ENCODE measurements around the gene LAMTOR1.
"Not testable (repeated sequence)": the region's sequence is repeated elsewhere in the genome, so short reads cannot be mapped to it uniquely, and the experiment has no call there.

The LAMTOR1 gene

DNA sequence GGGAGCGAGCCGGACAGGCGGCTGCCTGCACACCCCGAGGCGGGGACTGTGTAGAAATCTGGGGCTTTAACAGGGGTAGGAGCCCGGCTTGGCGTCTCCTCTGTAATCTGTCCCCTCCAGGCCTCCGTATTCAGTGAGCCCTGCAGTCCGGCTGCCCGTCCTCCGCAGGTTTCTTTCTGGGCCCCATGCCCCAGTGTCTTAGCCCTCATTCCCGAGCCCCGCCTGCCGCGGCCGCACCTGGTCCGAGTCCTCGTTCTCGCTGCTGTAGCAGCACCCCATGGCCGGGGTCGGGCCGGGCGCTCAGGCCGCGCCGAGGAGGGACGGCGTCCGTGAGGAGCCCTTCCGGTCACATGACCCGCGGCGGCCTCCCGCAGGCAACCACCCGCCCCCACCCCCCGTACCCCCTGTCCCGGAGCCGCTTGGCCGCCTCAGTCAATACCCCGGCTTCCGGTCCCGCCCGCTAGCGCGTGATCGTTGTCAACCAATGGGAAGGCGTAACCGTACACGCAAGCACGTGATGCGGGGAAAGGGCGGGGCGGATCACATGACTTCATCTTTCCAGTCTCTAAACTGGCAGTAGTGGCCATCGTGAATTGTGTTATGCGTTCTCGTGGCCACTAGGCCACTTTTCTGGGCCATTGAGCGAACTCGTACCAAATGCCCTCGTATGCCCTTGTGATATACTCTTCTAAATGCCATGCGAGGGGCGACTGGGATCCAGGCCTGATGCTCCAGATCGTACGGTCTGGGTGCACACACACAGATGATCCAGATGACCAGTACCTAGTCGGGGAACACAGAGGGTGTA lies at the start of gene LAMTOR1:
TSS of gene LAMTOR1 (minus strand) at position 352 of the 808 bp plus-strand sequence. CDS start at position 279, 73 bp downstream.
- peak; percentile 97 for DNase-seq (ENCODE audit: low read depth, low spot score)

GRCh38 chr11:72150882-72151281 lies 47.8 kb upstream of the LAMTOR1 start:
- DNase-seq (ENCODE audit: low read depth, low spot score): no peak

GRCh38 chr11:72146625-72147024 lies 43.5 kb upstream of the LAMTOR1 start:
- no peak for DNase-seq (ENCODE audit: low read depth, low spot score)

GRCh38 chr11:72144807-72145565 lies 41.9 kb upstream of the LAMTOR1 start:
- DNase-seq (ENCODE audit: low read depth, low spot score): no peak

- DNase-seq (ENCODE audit: low read depth, low spot score): not testable (repeated sequence)
These were observed 39.4 kb upstream of the LAMTOR1 start for GRCh38 chr11:72142543-72142942.

- not testable (repeated sequence) for DNase-seq (ENCODE audit: low read depth, low spot score)
These were observed 39.0 kb upstream of the LAMTOR1 start for GRCh38 chr11:72142086-72142485.

DNA sequence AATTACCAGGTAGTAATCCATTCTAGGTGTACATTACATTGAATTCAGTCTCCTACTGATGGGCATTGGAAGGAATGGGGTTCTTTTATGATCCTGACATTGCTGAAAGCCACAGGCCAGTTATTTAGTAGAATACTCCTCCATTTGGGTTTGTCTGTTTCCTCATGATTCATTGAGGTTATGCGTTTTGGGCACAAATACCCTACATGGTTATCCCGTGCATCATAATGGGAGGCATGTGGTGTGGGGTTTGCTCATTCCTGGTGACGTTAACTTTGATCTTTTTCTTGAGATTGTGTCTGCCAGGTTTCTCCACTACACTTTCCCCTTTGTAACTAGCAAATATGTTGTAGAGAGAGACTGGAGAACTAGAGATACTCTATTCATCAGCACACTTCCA lies 38.0 kb upstream of the LAMTOR1 start:
- DNase-seq (ENCODE audit: low read depth, low spot score): no peak

- DNase-seq (ENCODE audit: low read depth, low spot score): no peak
These were observed 37.6 kb upstream of the LAMTOR1 start for GRCh38 chr11:72140661-72141060.

- DNase-seq (ENCODE audit: low read depth, low spot score): no peak
These were observed 36.4 kb upstream of the LAMTOR1 start for GRCh38 chr11:72139500-72139899.

GRCh38 chr11:72138821-72139390 lies 35.8 kb upstream of the LAMTOR1 start:
- no peak for DNase-seq (ENCODE audit: low read depth, low spot score)

GRCh38 chr11:72136684-72137262 lies 33.7 kb upstream of the LAMTOR1 start:
- DNase-seq (ENCODE audit: low read depth, low spot score): no peak

DNA sequence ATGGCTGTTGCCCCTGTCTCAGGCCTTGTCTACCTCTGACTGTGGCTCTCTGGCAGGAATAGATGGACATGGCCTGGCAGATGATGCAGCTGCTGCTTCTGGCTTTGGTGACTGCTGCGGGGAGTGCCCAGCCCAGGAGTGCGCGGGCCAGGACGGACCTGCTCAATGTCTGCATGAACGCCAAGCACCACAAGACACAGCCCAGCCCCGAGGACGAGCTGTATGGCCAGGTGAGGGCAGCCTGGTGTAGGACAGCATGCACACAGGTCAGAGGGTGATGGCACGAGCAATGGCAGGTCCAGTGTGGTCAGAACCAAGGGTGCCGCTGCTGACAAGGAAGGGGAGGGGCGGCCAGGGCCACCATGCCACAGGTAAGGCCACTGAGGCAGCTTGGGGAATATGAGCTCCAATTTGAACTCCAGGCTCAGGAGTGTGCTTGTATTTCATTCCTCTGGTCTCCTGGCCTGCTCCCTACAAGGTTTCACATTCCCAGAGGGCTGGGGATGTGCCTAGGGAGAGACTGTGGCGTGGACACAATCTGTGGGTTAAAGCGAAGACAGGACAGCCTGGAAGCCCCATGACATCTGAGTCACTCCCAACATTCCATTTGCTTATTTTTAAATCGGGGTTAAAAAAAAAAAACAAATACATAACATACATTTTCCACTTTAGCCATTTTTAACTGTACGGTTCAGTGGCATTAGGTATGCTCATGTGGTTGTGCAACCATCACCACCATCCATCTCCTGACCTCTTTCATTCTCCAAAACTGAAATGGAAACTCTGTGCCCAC lies 33.0 kb upstream of the LAMTOR1 start:
- no peak for DNase-seq (ENCODE audit: low read depth, low spot score)

DNA sequence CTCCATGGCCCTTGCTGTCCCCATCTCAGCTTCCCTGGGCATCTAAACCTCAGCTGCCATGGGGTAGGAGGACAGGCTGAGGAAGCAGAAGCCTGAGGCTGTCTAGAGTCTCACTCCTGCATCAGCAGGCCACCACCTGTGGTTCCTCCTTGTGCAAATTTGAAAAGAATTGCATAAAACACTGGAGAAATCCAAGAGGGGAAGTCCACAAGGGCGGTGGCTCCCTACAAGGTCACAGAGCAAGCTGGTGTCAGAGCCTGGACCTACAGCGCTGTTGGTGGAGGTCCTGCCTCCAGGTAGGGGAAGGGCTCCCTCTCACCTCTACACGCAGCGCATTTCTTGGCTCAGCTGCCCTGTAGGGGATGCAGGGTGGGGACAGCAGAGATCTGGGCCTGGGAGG lies 32.4 kb upstream of the LAMTOR1 start, which contains the start of gene FOLR3:
TSS of gene FOLR3 (plus strand) at position 253 of the 400 bp plus-strand sequence. CDS start 228 bp downstream, outside the sequence.
- not testable (repeated sequence) for DNase-seq (ENCODE audit: low read depth, low spot score)

- DNase-seq (ENCODE audit: low read depth, low spot score): no peak
These were observed 29.5 kb upstream of the LAMTOR1 start for GRCh38 chr11:72132646-72133045.

DNA sequence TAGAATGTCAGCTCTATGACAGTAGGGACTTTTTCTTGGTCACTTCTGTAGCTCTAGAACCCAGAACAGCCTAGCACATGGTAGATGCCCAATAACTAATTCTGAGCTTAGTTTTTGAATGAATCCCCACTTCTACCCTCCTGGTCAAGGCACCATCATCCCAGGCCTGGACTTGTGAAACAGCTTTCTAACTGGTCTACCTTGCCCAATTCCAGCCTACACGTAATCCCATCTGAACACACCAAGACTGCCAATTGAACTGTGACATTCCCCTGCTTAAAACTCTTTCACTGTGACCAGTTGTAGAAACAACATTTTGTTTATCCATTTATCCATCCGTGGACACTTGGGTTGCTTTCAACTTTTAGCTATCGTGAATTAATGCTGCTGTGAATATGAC lies 26.3 kb upstream of the LAMTOR1 start:
- DNase-seq (ENCODE audit: low read depth, low spot score): no peak

GRCh38 chr11:72127923-72128322 lies 24.8 kb upstream of the LAMTOR1 start:
- DNase-seq (ENCODE audit: low read depth, low spot score): no peak

- DNase-seq (ENCODE audit: low read depth, low spot score): no peak
These were observed 22.9 kb upstream of the LAMTOR1 start for GRCh38 chr11:72125956-72126355.

DNA sequence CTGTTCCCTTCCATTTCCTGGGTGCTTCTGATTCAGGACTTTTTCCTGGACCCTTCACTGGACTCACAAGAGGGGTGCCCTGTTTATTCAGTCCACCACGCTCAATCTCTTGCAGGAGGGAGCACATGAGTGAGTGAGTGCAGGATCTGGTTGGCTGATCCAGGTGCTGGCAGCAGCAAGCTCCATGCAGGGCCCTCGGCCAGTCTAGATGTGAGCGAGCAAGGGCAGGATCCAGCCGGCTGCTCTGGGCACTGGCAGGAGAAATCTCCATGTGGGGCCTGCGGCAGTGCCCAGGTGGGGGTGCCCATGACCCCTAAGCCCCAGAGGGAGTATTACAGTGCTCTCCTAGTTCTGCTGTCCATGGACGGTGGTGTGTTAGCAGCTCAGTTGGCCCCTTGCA lies 20.9 kb upstream of the LAMTOR1 start:
- no peak for DNase-seq (ENCODE audit: low read depth, low spot score)

DNA sequence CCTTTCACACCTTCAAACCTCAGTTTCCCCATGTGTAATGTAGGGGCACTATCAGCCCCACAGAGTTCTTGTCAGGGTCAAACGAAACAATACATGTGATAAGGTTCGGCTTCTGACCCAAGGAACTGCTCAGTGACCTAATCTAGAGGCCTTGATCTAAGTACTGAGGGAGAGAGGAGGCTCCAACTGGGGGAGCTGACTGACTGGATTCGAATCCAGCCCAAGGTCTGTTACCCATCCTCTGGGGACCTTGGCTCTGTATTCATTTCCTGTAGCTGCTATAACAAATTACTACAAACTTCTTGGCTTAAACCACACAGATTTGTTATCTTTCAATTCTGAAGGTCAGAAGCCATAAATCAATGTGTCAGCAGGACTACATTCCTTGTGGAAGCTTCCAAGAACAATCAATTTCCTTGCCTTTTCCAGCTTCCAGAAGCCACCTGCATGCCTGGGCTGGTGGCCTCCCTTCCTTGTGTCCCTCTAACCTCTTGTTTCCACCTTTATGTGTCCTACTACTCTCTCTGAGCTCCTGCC lies 20.1 kb upstream of the LAMTOR1 start:
- DNase-seq (ENCODE audit: low read depth, low spot score): no peak

- no peak for DNase-seq (ENCODE audit: low read depth, low spot score)
These were observed 19.5 kb upstream of the LAMTOR1 start for GRCh38 chr11:72122607-72123006.

DNA sequence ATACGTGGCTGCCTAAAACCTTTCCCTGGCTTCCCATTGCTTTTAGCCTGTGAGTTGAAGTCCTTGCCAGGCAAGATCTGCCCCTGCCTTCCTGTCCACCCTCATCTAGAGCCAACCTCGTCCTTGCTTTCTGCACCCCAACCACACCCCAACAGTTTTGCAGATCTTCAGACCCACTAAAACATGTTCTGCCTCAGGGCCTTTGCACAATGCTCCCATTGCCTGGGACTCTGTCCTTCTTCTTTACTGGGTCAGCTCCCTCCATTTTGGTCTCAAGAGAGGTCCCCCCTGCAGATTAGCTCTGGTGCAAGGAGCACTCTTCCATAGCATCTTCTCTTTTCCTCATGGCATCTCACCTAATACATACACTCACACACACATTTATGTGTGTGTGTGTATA lies 17.8 kb upstream of the LAMTOR1 start:
- DNase-seq (ENCODE audit: low read depth, low spot score): no peak
